HS-5 (cell line): ENCODE data around the gene ADAP1.

ENCODE experiments used
- DNase-seq: peaks from one replicate; pipeline ENCODE4 v3.0.0-alpha.2; 2012; ENCODE audit warnings: low read depth

Gene ADAP1

GRCh38 chr7:922334-923107 is 32.0 kb downstream of the ADAP1 start:
- no peak for DNase-seq

GRCh38 chr7:921581-922333 is 32.7 kb downstream of the ADAP1 start:
- no peak for DNase-seq

- DNase-seq, result no peak
These were observed 33.4 kb downstream of the ADAP1 start for GRCh38 chr7:921071-921461.

- no peak for DNase-seq
These were observed 34.0 kb downstream of the ADAP1 start for GRCh38 chr7:920351-921070.

- no peak for DNase-seq
These were observed 34.5 kb downstream of the ADAP1 start for GRCh38 chr7:919924-920341.

- no peak for DNase-seq
These were observed 35.4 kb downstream of the ADAP1 start for GRCh38 chr7:919114-919442.

- DNase-seq, result no peak
These were observed 35.9 kb downstream of the ADAP1 start for GRCh38 chr7:918441-919113.

- DNase-seq, result no peak
These were observed 36.4 kb downstream of the ADAP1 start for GRCh38 chr7:918118-918425.

- DNase-seq, result no peak
These were observed 37.0 kb downstream of the ADAP1 start for GRCh38 chr7:917255-918117.

- no peak for DNase-seq
These were observed 38.1 kb downstream of the ADAP1 start for GRCh38 chr7:916291-916941.

- DNase-seq, result no peak
These were observed 38.9 kb downstream of the ADAP1 start for GRCh38 chr7:915291-916218.

- no peak for DNase-seq
These were observed 39.8 kb downstream of the ADAP1 start for GRCh38 chr7:914521-915194.

- no peak for DNase-seq
These were observed 40.6 kb downstream of the ADAP1 start for GRCh38 chr7:913736-914520.

- no peak for DNase-seq
These were observed 42.5 kb downstream of the ADAP1 start for GRCh38 chr7:911791-912480.

GRCh38 chr7:910931-911431 is 43.5 kb downstream of the ADAP1 start:
- DNase-seq, result no peak

- no peak for DNase-seq
These were observed 44.0 kb downstream of the ADAP1 start for GRCh38 chr7:910441-910861.
